Neural progenitor cell (in vitro differentiated cells): ENCODE results near the gene COL23A1.

Source experiments
- EZH2 ChIP-seq: fragments of 200-600 bp; sonication (generic); IDR thresholded peaks from 2 replicates; pipeline ENCODE4 v1.6.1; 2017; ENCODE audit warnings: antibody characterized with exemption, mild to moderate bottlenecking, moderate library complexity
- EZH2phosphoT487 ChIP-seq: fragments of 200-600 bp; sonication (generic); IDR thresholded peaks from 2 replicates; pipeline ENCODE4 v1.6.1; 2017; ENCODE audit warnings: antibody characterized with exemption
- TF ChIP-seq, protein P1 (sequence below): fragments of 200-600 bp; sonication (generic); IDR thresholded peaks from 2 replicates; pipeline ENCODE4 v1.5.1; 2017; ENCODE audit warnings: antibody characterized with exemption, mild to moderate bottlenecking

DNA sequence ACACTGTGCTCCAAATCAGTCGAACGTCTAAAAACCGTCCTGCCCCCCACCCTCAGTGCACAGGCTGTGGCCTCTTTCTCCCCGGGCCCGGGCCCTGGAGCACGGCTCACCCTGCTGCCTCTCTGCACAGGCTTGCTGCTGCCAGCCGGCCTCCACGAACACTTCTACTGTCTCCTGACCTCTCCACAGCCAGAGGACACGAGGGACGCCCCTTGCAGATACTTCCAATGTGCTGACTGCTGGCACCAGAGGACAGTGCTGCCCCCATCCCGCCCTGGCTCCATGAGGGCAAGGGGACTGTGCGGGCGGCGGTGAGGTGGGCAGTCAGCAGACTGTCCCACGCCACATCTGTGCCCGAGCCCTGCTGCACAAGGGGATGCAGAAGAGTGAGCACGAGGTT is 174.8 kb downstream of the COL23A1 start:
- TF ChIP-seq, protein P1, sequence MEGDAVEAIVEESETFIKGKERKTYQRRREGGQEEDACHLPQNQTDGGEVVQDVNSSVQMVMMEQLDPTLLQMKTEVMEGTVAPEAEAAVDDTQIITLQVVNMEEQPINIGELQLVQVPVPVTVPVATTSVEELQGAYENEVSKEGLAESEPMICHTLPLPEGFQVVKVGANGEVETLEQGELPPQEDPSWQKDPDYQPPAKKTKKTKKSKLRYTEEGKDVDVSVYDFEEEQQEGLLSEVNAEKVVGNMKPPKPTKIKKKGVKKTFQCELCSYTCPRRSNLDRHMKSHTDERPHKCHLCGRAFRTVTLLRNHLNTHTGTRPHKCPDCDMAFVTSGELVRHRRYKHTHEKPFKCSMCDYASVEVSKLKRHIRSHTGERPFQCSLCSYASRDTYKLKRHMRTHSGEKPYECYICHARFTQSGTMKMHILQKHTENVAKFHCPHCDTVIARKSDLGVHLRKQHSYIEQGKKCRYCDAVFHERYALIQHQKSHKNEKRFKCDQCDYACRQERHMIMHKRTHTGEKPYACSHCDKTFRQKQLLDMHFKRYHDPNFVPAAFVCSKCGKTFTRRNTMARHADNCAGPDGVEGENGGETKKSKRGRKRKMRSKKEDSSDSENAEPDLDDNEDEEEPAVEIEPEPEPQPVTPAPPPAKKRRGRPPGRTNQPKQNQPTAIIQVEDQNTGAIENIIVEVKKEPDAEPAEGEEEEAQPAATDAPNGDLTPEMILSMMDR = no peak
- TF ChIP-seq EZH2 (no peak), EZH2phosphoT487 (no peak)
